ENCODE measurements around the gene EEIG1.

Gene EEIG1

DNA sequence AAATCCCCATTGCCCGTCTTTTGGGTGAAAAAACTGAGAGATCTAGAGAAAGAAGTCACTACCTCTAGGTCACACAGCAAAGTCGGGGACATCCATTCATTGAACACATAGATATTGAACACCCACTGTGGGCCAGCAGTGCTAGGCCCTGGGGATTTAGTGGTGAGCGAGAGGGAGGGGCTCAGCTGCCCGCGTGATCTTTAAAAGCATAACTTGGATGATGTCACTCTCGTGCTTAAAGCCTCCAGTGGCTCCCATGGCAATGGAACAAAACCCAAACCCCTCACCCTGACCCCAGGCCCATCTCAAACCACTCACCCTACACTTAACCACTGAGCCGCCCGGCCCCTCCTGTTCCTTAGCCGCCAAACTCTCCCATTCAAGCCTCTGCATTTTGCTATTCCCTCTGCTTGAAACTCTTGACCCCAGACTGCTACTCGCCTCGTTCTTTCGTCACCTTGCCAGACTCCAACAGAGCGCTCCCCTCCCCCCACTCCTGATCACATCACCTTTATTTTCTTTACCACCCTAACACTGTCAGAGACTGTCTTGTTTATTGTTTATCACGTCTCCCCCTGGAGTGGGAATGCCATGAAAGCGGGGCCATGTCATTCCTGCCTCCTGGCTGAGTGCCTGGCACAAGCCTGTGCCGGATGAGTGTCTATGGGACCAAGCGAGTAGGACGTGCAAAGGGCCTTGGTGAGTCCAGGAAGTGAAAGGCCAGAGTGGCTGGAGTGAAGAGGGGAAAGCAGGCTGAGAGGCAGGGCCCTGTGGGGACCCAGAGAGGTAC lies 49.5 kb downstream of the EEIG1 start:
- whole genome bisulfite sequencing, 2 experiments: 32 to 35% methylated on average over 18 of the region's 18 CpGs

More for the DNA sequence above, 49.5 kb downstream of the EEIG1 start:
- peaks cover 15% of the 10 kb centered on the region for H3K4me1 ChIP-seq (ENCODE audit: control insufficient read depth, insufficient read depth, low read length)
- H3K36me3 ChIP-seq (ENCODE audit: control insufficient read depth, insufficient read depth, low read length): no peaks in the 10 kb centered on the region
- H3K9me3 ChIP-seq (ENCODE audit: control insufficient read depth, low read length): no peaks in the 10 kb centered on the region
- H3K27me3 ChIP-seq (ENCODE audit: control insufficient read depth, insufficient read depth, low read length, poor library complexity, severe bottlenecking): peaks cover 45% of the 10 kb centered on the region
- peak overlapping the region; percentile 48 for H3K4me3 ChIP-seq (ENCODE audit: insufficient read depth, low read depth, low read length)
- H3K27ac ChIP-seq (ENCODE audit: insufficient read depth, low read depth, low read length, poor library complexity, severe bottlenecking): no peak overlapping the region
